ENCODE results near the gene PRKCZ. TPM values are rescaled to one million over a fixed set of nuclear protein-coding genes. Genes with fewer than 3 reads are reported as not detected.
A peak's percentile ranks its signal among the peaks of the same experiment; 100 is the strongest.

PRKCZ gene
- total and polyA plus RNA-seq, 9 of the 15 experiments (the other 6 are each of a cell fraction or from before 2014, with no cell fraction given): 0.07 to 3.1 (median 1.3) TPM

DNA sequence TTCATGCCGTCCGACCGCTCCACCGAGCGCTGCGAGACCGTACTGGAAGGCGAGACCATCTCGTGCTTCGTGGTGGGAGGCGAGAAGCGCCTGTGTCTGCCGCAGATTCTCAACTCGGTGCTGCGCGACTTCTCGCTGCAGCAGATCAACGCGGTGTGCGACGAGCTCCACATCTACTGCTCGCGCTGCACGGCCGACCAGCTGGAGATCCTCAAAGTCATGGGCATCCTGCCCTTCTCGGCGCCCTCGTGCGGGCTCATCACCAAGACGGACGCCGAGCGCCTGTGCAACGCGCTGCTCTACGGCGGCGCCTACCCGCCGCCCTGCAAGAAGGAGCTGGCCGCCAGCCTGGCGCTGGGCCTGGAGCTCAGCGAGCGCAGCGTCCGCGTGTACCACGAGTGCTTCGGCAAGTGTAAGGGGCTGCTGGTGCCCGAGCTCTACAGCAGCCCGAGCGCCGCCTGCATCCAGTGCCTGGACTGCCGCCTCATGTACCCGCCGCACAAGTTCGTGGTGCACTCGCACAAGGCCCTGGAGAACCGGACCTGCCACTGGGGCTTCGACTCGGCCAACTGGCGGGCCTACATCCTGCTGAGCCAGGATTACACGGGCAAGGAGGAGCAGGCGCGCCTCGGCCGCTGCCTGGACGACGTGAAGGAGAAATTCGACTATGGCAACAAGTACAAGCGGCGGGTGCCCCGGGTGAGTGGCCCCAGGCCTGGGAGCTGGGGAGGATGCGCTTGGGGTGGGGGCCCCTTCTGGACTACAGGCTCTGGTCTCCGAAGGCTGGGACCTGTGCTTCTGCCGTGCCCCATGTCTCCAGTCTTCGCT is 179.0 kb downstream of the PRKCZ start (continued):
- TF ChIP-seq SRSF1 (IDR thresholded peaks at IDR 0.05; ENCODE audit: low read depth, low read length) (0 out of 2 replicates have a peak, but pooled peaks have one; percentile 66), RUNX1 (IDR thresholded peaks at IDR 0.05; ENCODE audit: low read depth) (0 out of 2 replicates have a peak, but pooled peaks have one; percentile 16), ETV5 (CRISPR knock-in tag; IDR thresholded peaks at IDR 0.05; ENCODE audit: low read depth) (0 out of 2 replicates have a peak, but pooled peaks have one; percentile 36), RAD51 (IDR thresholded peaks at IDR 0.05; ENCODE audit: borderline replicate concordance, low read depth) (no peak), MGA (IDR thresholded peaks at IDR 0.05) (peak; percentile 97), CTBP1 (IDR thresholded peaks at IDR 0.05; ENCODE audit: borderline replicate concordance) (peak; percentile 93; the same call in 1 of the 2 replicates), XRCC5 (IDR thresholded peaks at IDR 0.05; ENCODE audit: low read depth, low read length) (0 out of 2 replicates have a peak, but pooled peaks have one; percentile 73), HMGN3 (IDR thresholded peaks at IDR 0.05; ENCODE audit: borderline replicate concordance, extremely low read depth, insufficient read length, low read depth, low read length) (peak; percentile 50)
- TF ChIP-seq, protein P1, sequence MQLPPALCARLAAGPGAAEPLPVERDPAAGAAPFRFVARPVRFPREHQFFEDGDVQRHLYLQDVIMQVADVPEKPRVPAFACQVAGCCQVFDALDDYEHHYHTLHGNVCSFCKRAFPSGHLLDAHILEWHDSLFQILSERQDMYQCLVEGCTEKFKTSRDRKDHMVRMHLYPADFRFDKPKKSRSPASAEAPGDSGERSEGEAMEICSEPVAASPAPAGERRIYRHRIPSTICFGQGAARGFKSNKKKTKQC (CRISPR knock-in tag; IDR thresholded peaks at IDR 0.05): no peak
- TF ChIP-seq, protein P2, sequence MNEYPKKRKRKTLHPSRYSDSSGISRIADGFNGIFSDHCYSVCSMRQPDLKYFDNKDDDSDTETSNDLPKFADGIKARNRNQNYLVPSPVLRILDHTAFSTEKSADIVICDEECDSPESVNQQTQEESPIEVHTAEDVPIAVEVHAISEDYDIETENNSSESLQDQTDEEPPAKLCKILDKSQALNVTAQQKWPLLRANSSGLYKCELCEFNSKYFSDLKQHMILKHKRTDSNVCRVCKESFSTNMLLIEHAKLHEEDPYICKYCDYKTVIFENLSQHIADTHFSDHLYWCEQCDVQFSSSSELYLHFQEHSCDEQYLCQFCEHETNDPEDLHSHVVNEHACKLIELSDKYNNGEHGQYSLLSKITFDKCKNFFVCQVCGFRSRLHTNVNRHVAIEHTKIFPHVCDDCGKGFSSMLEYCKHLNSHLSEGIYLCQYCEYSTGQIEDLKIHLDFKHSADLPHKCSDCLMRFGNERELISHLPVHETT (CRISPR knock-in tag; conservative IDR thresholded peaks at IDR 0.05 in 1 of 2, IDR thresholded peaks at IDR 0.05 in 1 of 2): peak in 1 of 2 experiments; percentile 61; a peak in 1 of 4 replicates
